H1 (cell line): ENCODE results near the gene ADGRV1. TPM values are rescaled to one million over a fixed set of nuclear protein-coding genes. Genes with fewer than 3 reads are reported as not detected.

Experiments
- CTCF ChIA-PET: fragments of 300-600 bp; sonication (Branson Sonifier 250); formaldehyde crosslinking; loops from one replicate; lab custom pipeline; 2021; ENCODE audit not compliant: partially characterized antibody; lab: Charles Lee
- POLR2A ChIA-PET: fragments of 300-600 bp; sonication (Branson Sonifier 250); formaldehyde crosslinking; loops from one replicate; lab custom pipeline; 2021; ENCODE audit warnings: inconsistent platforms; ENCODE audit not compliant: partially characterized antibody; lab: Charles Lee
- DNase-seq, 2 experiments: peaks; one replicate each; pipeline versions ENCODE4 v3.0.0 to v3.0.0-alpha.2; 2010 to 2022; ENCODE audit warnings: low spot score in 2 of 2, low read depth in 1 of 2, mixed read lengths in 1 of 2
- FAIRE-seq: peaks from 2 replicates; lab custom pipeline; 2011; peaks lifted over from hg19 to GRCh38; lab: Jason Lieb, UNC
- H2AFZ ChIP-seq: 2 replicates; pipeline ENCODE4 v1.8.1; 2012; ENCODE audit warnings: low read length, inconsistent platforms
- H2AK5ac ChIP-seq: 2 replicates; pipeline ENCODE4 v1.6.1; 2013; ENCODE audit warnings: low read depth, low read length
- H2BK120ac ChIP-seq: replicated peaks from 2 replicates; pipeline ENCODE3; 2013; ENCODE audit warnings: low read depth, low read length, inconsistent platforms
- H2BK12ac ChIP-seq: 2 replicates; pipeline ENCODE4 v1.6.1; 2013; ENCODE audit warnings: low read depth, low read length
- H2BK15ac ChIP-seq: 2 replicates; pipeline ENCODE4 v1.6.1; 2013; ENCODE audit warnings: low read length
- H2BK20ac ChIP-seq: 2 replicates; pipeline ENCODE4 v1.6.1; 2013; ENCODE audit warnings: low read length
- H2BK5ac ChIP-seq: 2 replicates; pipeline ENCODE4 v1.6.1; 2013; ENCODE audit warnings: low read depth, low read length
- H3K14ac ChIP-seq: 2 replicates; pipeline ENCODE4 v1.6.1; 2013; ENCODE audit warnings: inconsistent platforms; ENCODE audit not compliant: insufficient read length
- H3K18ac ChIP-seq: 2 replicates; pipeline ENCODE4 v1.6.1; 2013; ENCODE audit warnings: low read length; ENCODE audit errors: extremely low read depth
- H3K23ac ChIP-seq: 2 replicates; pipeline ENCODE4 v1.6.1; 2013; ENCODE audit warnings: inconsistent platforms; ENCODE audit not compliant: insufficient read length
- H3K23me2 ChIP-seq: 2 replicates; pipeline ENCODE4 v1.6.1; 2013; ENCODE audit warnings: low read depth, low read length
- H3K27ac ChIP-seq: 2 replicates; pipeline ENCODE4 v1.6.1; 2011; ENCODE audit warnings: low read depth, low read length, inconsistent platforms
- H3K27me3 ChIP-seq, 4 experiments: replicated peaks in 1 of 4; 1 replicate in 1 of 4; 2 replicates in 3 of 4; pipeline versions ENCODE4 v1.6.1 to v1.8.1; 2011 to 2013; ENCODE audit warnings: low read length in 3 of 4, mild to moderate bottlenecking in 3 of 4, inconsistent platforms in 2 of 4, mixed read lengths in 2 of 4, moderate library complexity in 1 of 4; ENCODE audit not compliant: control insufficient read depth in 3 of 4, insufficient read depth in 3 of 4; ENCODE audit errors: extremely low read depth in 1 of 4
- H3K36me3 ChIP-seq, 4 experiments: 2 replicates each; pipeline versions ENCODE4 v1.6.1 to v1.8.1; 2011 to 2013; ENCODE audit warnings: mild to moderate bottlenecking in 4 of 4, low read length in 3 of 4, moderate library complexity in 2 of 4, control low read depth in 1 of 4, inconsistent platforms in 1 of 4; ENCODE audit not compliant: insufficient read depth in 4 of 4, control insufficient read depth in 2 of 4
- H3K4ac ChIP-seq: replicated peaks from 2 replicates; pipeline ENCODE3; 2013; ENCODE audit warnings: low read length, low read depth, mixed read lengths, inconsistent platforms; ENCODE audit not compliant: insufficient read length
- H3K4me1 ChIP-seq, 4 experiments: replicated peaks in 1 of 4; 1 replicate in 1 of 4; 2 replicates in 3 of 4; pipeline versions ENCODE4 v1.6.1 to v1.8.1; 2011 to 2013; ENCODE audit warnings: low read length in 3 of 4, inconsistent platforms in 2 of 4, mixed read lengths in 1 of 4; ENCODE audit not compliant: insufficient read depth in 4 of 4, control insufficient read depth in 3 of 4
- H3K4me2 ChIP-seq, 2 experiments: 2 replicates each; pipeline versions ENCODE4 v1.6.1 to v1.8.1; 2011 to 2013; ENCODE audit warnings: low read depth in 2 of 2, low read length in 2 of 2, control low read depth in 1 of 2, inconsistent platforms in 1 of 2, mild to moderate bottlenecking in 1 of 2; ENCODE audit not compliant: insufficient read depth in 1 of 2
- H3K4me3 ChIP-seq, 4 experiments: fragments of 200-600, 300-600 bp in 1 of 4; sonication (generic), shearing (Covaris generic), sonication (Bioruptor Twin) in 1 of 4; 2 replicates each; pipeline versions ENCODE4 v1.5.1 to v1.8.1; 2011 to 2016; ENCODE audit warnings: low read length in 4 of 4, low read depth in 3 of 4, control low read depth in 2 of 4, inconsistent platforms in 2 of 4, mild to moderate bottlenecking in 2 of 4, mixed read lengths in 1 of 4, moderate library complexity in 1 of 4; ENCODE audit not compliant: insufficient read depth in 2 of 4; ENCODE audit errors: extremely low read depth in 1 of 4
- H3K56ac ChIP-seq: replicated peaks from 2 replicates; pipeline ENCODE3; 2013; ENCODE audit warnings: low read depth, mild to moderate bottlenecking, mixed read lengths, low read length, inconsistent platforms; ENCODE audit not compliant: insufficient read length
- H3K79me1 ChIP-seq: 2 replicates; pipeline ENCODE4 v1.6.1; 2013; ENCODE audit warnings: low read depth, low read length, control low read depth
- H3K79me2 ChIP-seq, 2 experiments: 2 replicates each; pipeline versions ENCODE4 v1.6.1 to v1.8.1; 2012 to 2013; ENCODE audit warnings: low read length in 2 of 2, mild to moderate bottlenecking in 2 of 2, inconsistent platforms in 1 of 2; ENCODE audit not compliant: insufficient read depth in 2 of 2, control insufficient read depth in 1 of 2
- H3K9ac ChIP-seq, 4 experiments: replicated peaks in 1 of 4; 1 replicate in 1 of 4; 2 replicates in 3 of 4; pipeline versions ENCODE4 v1.6.1 to v1.8.1; 2011 to 2013; ENCODE audit warnings: low read depth in 3 of 4, low read length in 3 of 4, control low read depth in 2 of 4, mild to moderate bottlenecking in 2 of 4, moderate library complexity in 2 of 4, inconsistent platforms in 1 of 4; ENCODE audit errors: extremely low read depth in 1 of 4
- H3K9me3 ChIP-seq, 2 experiments: 2 replicates each; pipeline versions ENCODE4 v1.6.1 to v1.8.1; 2012 to 2013; ENCODE audit warnings: mild to moderate bottlenecking in 2 of 2, moderate library complexity in 2 of 2, control low read depth in 1 of 2, inconsistent platforms in 1 of 2, low read depth in 1 of 2, low read length in 1 of 2, mixed read lengths in 1 of 2; ENCODE audit not compliant: insufficient read depth in 2 of 2
- H4K20me1 ChIP-seq, 2 experiments: replicated peaks in 1 of 2; 2 replicates each; pipeline versions ENCODE3 to v1.8.1; 2011 to 2013; ENCODE audit warnings: inconsistent platforms in 2 of 2, low read length in 2 of 2, mild to moderate bottlenecking in 1 of 2; ENCODE audit not compliant: insufficient read depth in 2 of 2, control insufficient read depth in 1 of 2
- H4K5ac ChIP-seq: 2 replicates; pipeline ENCODE4 v1.6.1; 2013; ENCODE audit warnings: low read length, low read depth, mixed read lengths, inconsistent platforms; ENCODE audit not compliant: insufficient read length
- H4K8ac ChIP-seq: 2 replicates; pipeline ENCODE4 v1.8.0; 2013; ENCODE audit warnings: mild to moderate bottlenecking, moderate library complexity, low read length, inconsistent platforms; ENCODE audit not compliant: insufficient read depth; ENCODE audit errors: extremely low read depth
- H4K91ac ChIP-seq: replicated peaks from 2 replicates; pipeline ENCODE3; 2013; ENCODE audit warnings: low read length, mixed read lengths, inconsistent platforms; ENCODE audit not compliant: insufficient read length
- BRCA1 ChIP-seq: IDR thresholded peaks from 2 replicates; pipeline ENCODE4 v1.6.1; 2012; ENCODE audit warnings: low read depth, low read length, improper control_type of control experiment
- CEBPB ChIP-seq: IDR thresholded peaks from 2 replicates; pipeline ENCODE4 v1.6.1; 2012; ENCODE audit warnings: low read depth, low read length
- CTBP2 ChIP-seq: IDR thresholded peaks from 2 replicates; pipeline ENCODE4 v1.7.0; 2011; ENCODE audit warnings: borderline replicate concordance, mild to moderate bottlenecking, moderate library complexity, mixed read lengths, low read length; ENCODE audit not compliant: insufficient read depth, insufficient read length
- EGR1 ChIP-seq: IDR thresholded peaks from 2 replicates; pipeline ENCODE4 v1.6.1; 2011; ENCODE audit warnings: low read depth, low read length, borderline replicate concordance
- EP300 ChIP-seq, 2 experiments: IDR thresholded peaks; 1 replicate in 1 of 2; 2 replicates in 1 of 2; pipeline ENCODE4 v1.6.1; 2011 to 2012; ENCODE audit warnings: low read depth in 2 of 2, low read length in 2 of 2, mild to moderate bottlenecking in 2 of 2, borderline replicate concordance in 1 of 2, inconsistent platforms in 1 of 2, moderate library complexity in 1 of 2
- FOSL1 ChIP-seq: IDR thresholded peaks from 2 replicates; pipeline ENCODE4 v1.6.1; 2011; ENCODE audit warnings: mild to moderate bottlenecking, low read depth, low read length, moderate library complexity; ENCODE audit not compliant: insufficient read depth
- HDAC6 ChIP-seq: IDR thresholded peaks from one replicate; pipeline ENCODE4 v1.7.1; 2012; ENCODE audit warnings: low read depth, mild to moderate bottlenecking, inconsistent platforms, low read length, moderate library complexity
- JUND ChIP-seq: IDR thresholded peaks from 2 replicates; pipeline ENCODE4 v1.6.1; 2011; ENCODE audit warnings: mild to moderate bottlenecking, improper control_type of control experiment, low read length
- KDM4A ChIP-seq: IDR thresholded peaks from one replicate; pipeline ENCODE4 v1.7.1; 2012; ENCODE audit warnings: low read depth, mild to moderate bottlenecking, moderate library complexity, low read length, inconsistent platforms; ENCODE audit not compliant: severe bottlenecking
- NANOG ChIP-seq: IDR thresholded peaks from 2 replicates; pipeline ENCODE4 v1.6.1; 2011; ENCODE audit warnings: low read length, low read depth, mild to moderate bottlenecking, inconsistent platforms; ENCODE audit not compliant: insufficient read depth, poor library complexity, severe bottlenecking
- POLR2A ChIP-seq, 2 experiments: IDR thresholded peaks; 1 replicate in 1 of 2; 2 replicates in 1 of 2; pipeline ENCODE4 v1.6.1; 2011; ENCODE audit warnings: low read depth in 2 of 2, low read length in 2 of 2, mild to moderate bottlenecking in 2 of 2; ENCODE audit errors: control extremely low read depth in 1 of 2
- POU5F1 ChIP-seq: IDR thresholded peaks from 2 replicates; pipeline ENCODE4 v1.6.1; 2011; ENCODE audit warnings: low read depth, mild to moderate bottlenecking, low read length, moderate library complexity
- SP1 ChIP-seq: IDR thresholded peaks from 2 replicates; pipeline ENCODE4 v1.6.1; 2011; ENCODE audit warnings: low read depth, low read length
- SP4 ChIP-seq: IDR thresholded peaks from 2 replicates; pipeline ENCODE4 v1.6.1; 2012; ENCODE audit warnings: low read length, inconsistent platforms
- TAF1 ChIP-seq: IDR thresholded peaks from 2 replicates; pipeline ENCODE4 v1.6.1; 2011; ENCODE audit warnings: mild to moderate bottlenecking, low read depth, low read length
- TAF7 ChIP-seq: optimal IDR thresholded peaks from 2 replicates; pipeline ENCODE3; 2011; ENCODE audit warnings: low read depth, mild to moderate bottlenecking, inconsistent platforms, low read length, moderate library complexity, borderline replicate concordance
- polyA plus RNA-seq, 7 experiments: library from polyadenylated mRNA; depleted of rRNA in 3 of 7; stranded (reverse) in 5 of 7; unstranded in 2 of 7; fragments of >200 nt in 5 of 7; fragments of 200-250 nt in 2 of 7; gene quantifications; 1 replicate in 5 of 7; 2 replicates in 1 of 7; 4 replicates in 1 of 7; pipeline versions ENCODE4 v1.2.1 to v1.2.3, GENCODE V29; 2011 to 2013; ENCODE audit warnings: missing spikeins in 2 of 7, mixed read lengths in 2 of 7
- total RNA-seq: library from RNA; stranded (reverse); fragmentation: NEBNext Ultra II Directional; extraction: Animal tissue kit (Norgen Biotek cat#: 25700); gene quantifications from 2 replicates; pipeline ENCODE4 v1.2.1, GENCODE V29; 2021

ADGRV1 gene
- total and polyA plus RNA-seq, 2 of the 8 experiments (the other 6 are each of a cell fraction or from before 2014, with no cell fraction given): 53.1 to 62.2 TPM

GRCh38 chr5:90549223-90549622 is 9.4 kb upstream of the ADGRV1 start:
- H2AK5ac ChIP-seq: no peak overlapping the region
- no peak overlapping the region for H2BK120ac ChIP-seq
- H2BK5ac ChIP-seq: no peak overlapping the region
- no peaks in the 10 kb centered on the region for H4K20me1 ChIP-seq
- H4K8ac ChIP-seq: no peak overlapping the region
- POLR2A ChIA-PET: interaction anchor here (1.5 to 1.6 kb wide), 2 partner anchors 9 to 10 kb away, joined by 5 to 6 read pairs; no protein-coding TSS in a partner anchor
- H2BK15ac ChIP-seq: no peak overlapping the region
- H3K79me2 ChIP-seq: no peaks in the 10 kb centered on the region
- H3K4ac ChIP-seq: no peak overlapping the region
- no peak overlapping the region for H3K56ac ChIP-seq
- no peak overlapping the region for H3K18ac ChIP-seq
- no peak overlapping the region for H3K4me2 ChIP-seq
- DNase-seq (no peak), FAIRE-seq (no peak)
- no peak overlapping the region for H3K14ac ChIP-seq
- CTCF ChIA-PET: interaction anchor here (0.6 kb wide), 1 partner anchor 100 kb away, joined by 4 read pairs; no protein-coding TSS in a partner anchor
- H3K36me3 ChIP-seq: no peaks in the 10 kb centered on the region
- no peaks in the 10 kb centered on the region for H3K27me3 ChIP-seq
- H3K79me1 ChIP-seq: no peaks in the 10 kb centered on the region
- peaks cover 0 to 10% (median 3%) of the 10 kb centered on the region in 4 experiments; a peak in 3 of 7 replicates for H3K4me1 ChIP-seq
- no peaks in the 10 kb centered on the region for H3K9me3 ChIP-seq
- no peak overlapping the region for H2BK20ac ChIP-seq
- no peak overlapping the region for H3K9ac ChIP-seq
- H3K23ac ChIP-seq: no peak overlapping the region
- no peak overlapping the region for H2AFZ ChIP-seq
- no peak overlapping the region for H2BK12ac ChIP-seq
- H3K23me2 ChIP-seq: no peaks in the 10 kb centered on the region
- H4K91ac ChIP-seq: no peak overlapping the region
- H3K27ac ChIP-seq: no peak overlapping the region
- no peak overlapping the region for H3K4me3 ChIP-seq
- H4K5ac ChIP-seq: no peak overlapping the region
- TF ChIP-seq HDAC6 (no peak), TAF7 (no peak), POU5F1 (no peak), EGR1 (no peak), JUND (no peak), FOSL1 (no peak), BRCA1 (no peak), NANOG (no peak), POLR2A (IDR thresholded peaks at IDR 0.05; ENCODE audit: control extremely low read depth in 1 of 2, low read depth in 2 of 2, low read length in 2 of 2) (no peak), CEBPB (no peak), TAF1 (no peak), CTBP2 (no peak), EP300 (IDR thresholded peaks at IDR 0.05; ENCODE audit: borderline replicate concordance in 1 of 2, low read depth in 2 of 2, low read length in 2 of 2) (no peak), KDM4A (no peak), SP1 (no peak), SP4 (no peak)
